Lower leg skin (tissue), 4 donors: Measurements from ENCODE around the gene GYPC. TPM values are rescaled to one million over a fixed set of nuclear protein-coding genes. Genes with fewer than 3 reads are reported as not detected.
"Not testable (repeated sequence)": the region's sequence is repeated elsewhere in the genome, so short reads cannot be mapped to it uniquely, and the experiment has no call there.

Experiments used
- DNase-seq, 2 donors: peaks; one replicate each; pipeline ENCODE4 v3.0.0-alpha.2; 2019; ENCODE audit warnings: low spot score in 2 of 2
- H3K4me3 ChIP-seq: fragments of 200-600 bp; sonication (generic); 2 replicates; pipeline ENCODE4 v1.5.1; 2017; ENCODE audit warnings: mild to moderate bottlenecking, low read depth; ENCODE audit not compliant: poor library complexity, severe bottlenecking
- POLR2A ChIP-seq, 2 donors: fragments of 450-650 bp; IDR thresholded peaks; one replicate each; pipeline ENCODE4 v1.6.1; 2016 to 2017; ENCODE audit warnings: antibody characterized with exemption in 2 of 2, mild to moderate bottlenecking in 1 of 2, moderate library complexity in 1 of 2
- WGBS, 2 donors: methylation state at CpG; one replicate each; pipeline ENCODE4 v1.1.5; 2018; 5-methylcytosine and 5-hydroxymethylcytosine counted together
- intact Hi-C: fragments of 100-400 bp; cut with DNase I; formaldehyde crosslinking; loops from one replicate; pipeline ENCODE4 v1.15.0; 2023; ENCODE audit warnings: low total_unique reads
- total RNA-seq, 4 donors: library from RNA; depleted of rRNA; stranded (reverse); fragments of >200 nt; gene quantifications; one replicate each; pipeline ENCODE4 v1.1.0, GENCODE V29; 2016
- TF ChIP-seq, protein P1 (sequence below), 3 donors: fragments of 450-650 bp; IDR thresholded peaks; one replicate each; pipeline ENCODE4 v1.5.1; 2016; ENCODE audit warnings: antibody characterized with exemption in 3 of 3, mild to moderate bottlenecking in 3 of 3, moderate library complexity in 2 of 3

Gene GYPC
- total RNA-seq, 4 donors from 2014 or later, result 16.9 to 55.6 (median 21.7) TPM

DNA sequence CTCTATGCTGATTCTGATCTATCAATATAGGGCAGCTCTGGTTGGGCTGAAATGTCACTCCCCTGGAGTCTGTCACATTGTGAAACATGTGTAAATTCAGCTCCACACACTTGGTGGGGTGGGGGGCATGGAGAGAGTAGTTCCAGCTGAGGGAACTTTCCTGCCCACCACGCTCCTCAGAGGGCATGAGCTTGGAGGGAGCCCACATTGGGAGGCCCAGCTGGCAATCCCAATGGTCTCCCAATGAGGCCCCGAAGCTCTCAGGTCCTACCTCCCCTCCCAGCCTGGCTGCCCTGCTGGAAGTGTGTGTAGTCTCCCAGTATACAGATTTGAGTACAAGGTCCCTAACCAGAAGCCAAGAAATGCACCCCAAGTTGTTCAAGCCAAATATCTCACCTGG is 31.5 kb downstream of the GYPC start:
- TF ChIP-seq, protein P1, sequence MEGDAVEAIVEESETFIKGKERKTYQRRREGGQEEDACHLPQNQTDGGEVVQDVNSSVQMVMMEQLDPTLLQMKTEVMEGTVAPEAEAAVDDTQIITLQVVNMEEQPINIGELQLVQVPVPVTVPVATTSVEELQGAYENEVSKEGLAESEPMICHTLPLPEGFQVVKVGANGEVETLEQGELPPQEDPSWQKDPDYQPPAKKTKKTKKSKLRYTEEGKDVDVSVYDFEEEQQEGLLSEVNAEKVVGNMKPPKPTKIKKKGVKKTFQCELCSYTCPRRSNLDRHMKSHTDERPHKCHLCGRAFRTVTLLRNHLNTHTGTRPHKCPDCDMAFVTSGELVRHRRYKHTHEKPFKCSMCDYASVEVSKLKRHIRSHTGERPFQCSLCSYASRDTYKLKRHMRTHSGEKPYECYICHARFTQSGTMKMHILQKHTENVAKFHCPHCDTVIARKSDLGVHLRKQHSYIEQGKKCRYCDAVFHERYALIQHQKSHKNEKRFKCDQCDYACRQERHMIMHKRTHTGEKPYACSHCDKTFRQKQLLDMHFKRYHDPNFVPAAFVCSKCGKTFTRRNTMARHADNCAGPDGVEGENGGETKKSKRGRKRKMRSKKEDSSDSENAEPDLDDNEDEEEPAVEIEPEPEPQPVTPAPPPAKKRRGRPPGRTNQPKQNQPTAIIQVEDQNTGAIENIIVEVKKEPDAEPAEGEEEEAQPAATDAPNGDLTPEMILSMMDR (IDR thresholded peaks at IDR 0.05), result no peak
- no peak for TF ChIP-seq POLR2A (IDR thresholded peaks at IDR 0.05)
- H3K4me3 ChIP-seq, result no peak overlapping the region
- WGBS, 2 donors, result 96 to 100% methylated on average over 2 of the region's 2 CpGs
- no peak for DNase-seq
- intact Hi-C loops, result no loop called here

DNA sequence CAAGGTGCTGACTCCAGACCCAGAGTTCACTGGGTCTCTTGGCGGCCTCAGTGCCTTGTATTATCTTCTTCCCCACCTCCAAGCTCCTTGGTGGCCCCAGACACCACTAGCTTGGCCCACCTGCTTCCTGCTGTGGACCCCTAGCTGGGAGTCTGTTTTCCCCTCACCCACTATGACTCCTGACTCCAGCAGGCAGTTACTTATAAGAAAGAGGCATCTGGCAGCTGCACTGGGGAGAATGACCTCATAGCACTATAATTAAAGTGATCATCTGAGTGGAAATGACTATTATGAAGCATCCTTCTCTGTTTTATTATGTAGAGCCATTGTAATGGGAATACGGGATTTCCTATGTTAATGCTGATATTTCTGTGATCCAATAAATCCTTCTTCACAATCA is 32.6 kb downstream of the GYPC start:
- intact Hi-C loops, DNase-seq, H3K4me3 ChIP-seq: not testable (repeated sequence)
- WGBS, 2 donors, result 70 to 83% methylated on average over 2 of the region's 2 CpGs

DNA sequence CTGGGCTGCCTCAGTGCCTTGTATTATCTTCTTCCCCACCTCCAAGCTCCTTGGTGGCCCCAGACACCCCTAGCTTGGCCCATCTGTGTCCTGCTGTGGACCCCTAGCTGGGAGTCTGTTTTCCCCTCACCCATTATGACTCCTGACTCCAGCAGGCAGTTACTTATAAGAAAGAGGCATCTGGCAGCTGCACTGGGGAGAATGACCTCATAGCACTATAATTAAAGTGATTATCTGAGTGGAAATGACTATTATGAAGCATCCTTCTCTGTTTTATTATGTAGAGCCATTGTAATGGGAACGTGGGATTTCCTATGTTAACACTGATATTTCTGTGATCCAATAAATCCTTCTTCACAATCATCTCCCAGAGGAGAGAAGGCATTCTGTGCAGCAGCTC is 36.3 kb downstream of the GYPC start:
- WGBS, 2 donors, result 0 to 39% methylated on average over 1 of the region's 1 CpG
- H3K4me3 ChIP-seq, intact Hi-C loops, DNase-seq: not testable (repeated sequence)

- WGBS, 2 donors, result 83 to 89% methylated on average over 3 of the region's 3 CpGs
- H3K4me3 ChIP-seq, intact Hi-C loops, DNase-seq: not testable (repeated sequence)
These were observed 37.1 kb downstream of the GYPC start for GRCh38 chr2:126692934-126693592.

GRCh38 chr2:126696644-126697520 is 40.9 kb downstream of the GYPC start:
- WGBS, 2 donors, result 90 to 92% methylated on average over 15 of the region's 15 CpGs
- intact Hi-C loops, result no loop called here

GRCh38 chr2:126698376-126698775 is 42.4 kb downstream of the GYPC start:
- DNase-seq, result no peak
- H3K4me3 ChIP-seq, result no peak overlapping the region
- TF ChIP-seq, protein P1 (IDR thresholded peaks at IDR 0.05), result no peak
- no peak for TF ChIP-seq POLR2A (IDR thresholded peaks at IDR 0.05)
- intact Hi-C loops, result no loop called here
- 42 to 51% methylated on average over 2 of the region's 2 CpGs for WGBS, 2 donors

More at GRCh38 chr2:126696644-126697520, 40.9 kb downstream of the GYPC start:
- no peak overlapping the region for H3K4me3 ChIP-seq
- TF ChIP-seq, protein P1 (IDR thresholded peaks at IDR 0.05), result no peak
- no peak for TF ChIP-seq POLR2A (IDR thresholded peaks at IDR 0.05)
- no peak for DNase-seq

DNA sequence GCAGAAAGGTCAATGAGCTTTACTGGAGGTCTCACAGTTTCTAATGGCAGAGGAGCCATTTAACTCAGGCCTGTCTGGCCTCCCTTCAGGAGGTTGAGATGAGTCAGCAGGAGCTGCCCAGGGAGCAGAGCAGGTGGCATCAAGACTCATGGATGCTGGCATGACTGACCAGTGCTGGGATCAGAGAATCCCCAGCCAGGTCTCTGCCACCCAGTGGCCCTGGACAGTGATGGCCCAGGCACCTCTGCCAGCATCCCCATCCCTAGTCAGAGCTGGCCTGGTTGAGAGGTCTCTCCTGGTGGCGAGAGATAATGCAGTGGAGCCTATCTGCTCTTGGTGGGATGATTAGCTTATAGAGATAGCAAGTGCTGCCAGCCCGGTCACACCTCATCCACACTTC is 43.1 kb downstream of the GYPC start:
- intact Hi-C loops, result no loop called here
- DNase-seq, result no peak
- WGBS, 2 donors, result 94 to 100% methylated on average over 1 of the region's 2 CpGs
- H3K4me3 ChIP-seq, result no peak overlapping the region
- no peak for TF ChIP-seq POLR2A (IDR thresholded peaks at IDR 0.05)
- TF ChIP-seq, protein P1 (IDR thresholded peaks at IDR 0.05), result no peak
